Measurements from ENCODE around the gene PXYLP1.

The PXYLP1 gene

DNA sequence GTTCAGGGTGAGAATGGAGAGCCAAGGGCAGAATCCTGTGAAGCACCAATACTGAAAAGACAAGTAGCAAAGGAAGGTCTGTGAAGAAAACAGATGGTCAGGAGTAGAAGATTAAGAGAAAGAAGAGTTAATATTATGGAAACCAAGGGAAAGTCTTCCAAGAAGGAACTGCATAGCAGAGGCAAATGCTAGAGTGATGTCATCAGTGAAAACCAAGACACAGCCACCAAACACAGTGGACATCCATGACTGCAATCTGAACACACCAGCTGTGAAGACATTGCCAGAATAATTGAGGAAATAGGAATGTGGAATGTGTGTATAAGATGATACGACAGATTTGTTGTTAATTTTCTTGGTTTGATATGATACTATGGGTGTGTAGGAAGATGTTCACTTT lies 109.9 kb downstream of the PXYLP1 start:
- Histone ChIP-seq H3K18ac (ENCODE audit: low read length) (no peak overlapping the region), H3K27me3 (ENCODE audit: control insufficient read depth in 3 of 3, insufficient read depth in 3 of 3, low read depth in 1 of 3, low read length in 3 of 3) (no peaks in the 10 kb centered on the region), H2BK15ac (ENCODE audit: low read length) (no peak overlapping the region), H2BK12ac (ENCODE audit: low read length) (no peak overlapping the region), H3K79me1 (ENCODE audit: low read depth, low read length) (no peaks in the 10 kb centered on the region), H4K91ac (ENCODE audit: low read depth, low read length, poor library complexity) (no peak overlapping the region), H2BK120ac (ENCODE audit: low read depth, low read length) (no peak overlapping the region), H3K27ac (replicated peaks; ENCODE audit: low read length) (no peak overlapping the region), H3K4me1 (ENCODE audit: control insufficient read depth in 2 of 2, insufficient read depth in 1 of 2, low read depth in 1 of 2, low read length in 2 of 2) (peaks cover 0 to 14% of the 10 kb centered on the region in 2 donors), H2AK5ac (ENCODE audit: low read depth, low read length) (no peak overlapping the region), H3K4me3 (ENCODE audit: low read length in 2 of 2) (no peak overlapping the region), H3K4me2 (ENCODE audit: insufficient read depth, low read length, poor library complexity, severe bottlenecking) (no peak overlapping the region), H3K9ac (ENCODE audit: low read depth, low read length, poor library complexity) (no peak overlapping the region), H3K14ac (ENCODE audit: low read length) (no peak overlapping the region), H3K23ac (ENCODE audit: low read depth, low read length, poor library complexity) (no peak overlapping the region), H3K4ac (ENCODE audit: low read length) (no peak overlapping the region), H4K8ac (ENCODE audit: low read depth, low read length) (no peak overlapping the region), H2BK5ac (ENCODE audit: low read length) (no peak overlapping the region), H3K9me3 (replicated peaks in 1 of 2; ENCODE audit: control insufficient read depth in 2 of 2, insufficient read depth in 1 of 2, low read depth in 1 of 2, low read length in 2 of 2) (no peaks in the 10 kb centered on the region), H2AFZ (ENCODE audit: low read length) (no peak overlapping the region), H3K36me3 (replicated peaks in 1 of 2; ENCODE audit: control insufficient read depth in 2 of 2, insufficient read depth in 2 of 2, low read length in 2 of 2) (no peaks in the 10 kb centered on the region)
- no peak for DNase-seq (ENCODE audit: low spot score)
- 100% methylated on average over 1 of the region's 1 CpG; no CpG with 5 or more reads in 1 of the 2 donors for WGBS, 2 donors (ENCODE audit: extremely low coverage in 2 of 2, insufficient read length in 2 of 2, insufficient replicate concordance in 1 of 2)

DNA sequence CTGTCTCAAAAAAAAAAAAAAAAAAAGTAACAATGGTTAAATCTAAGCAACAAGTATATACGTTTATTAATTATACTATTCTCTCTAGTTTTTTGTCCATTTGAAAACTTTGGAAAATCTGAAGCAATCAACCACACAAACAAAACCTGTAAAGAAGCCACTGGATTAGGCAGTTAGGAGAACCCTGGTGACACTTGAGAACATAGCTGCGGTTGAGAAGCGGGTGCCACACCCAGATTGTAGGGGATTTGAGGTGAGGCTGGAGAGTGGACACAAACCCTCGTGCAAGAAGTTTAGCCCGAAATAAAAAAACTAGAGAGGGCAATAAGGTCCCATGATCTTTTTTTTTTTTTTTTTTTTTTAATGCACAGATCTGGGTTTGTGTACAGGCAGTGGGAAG lies 110.8 kb downstream of the PXYLP1 start:
- Histone ChIP-seq H3K27ac (replicated peaks; ENCODE audit: low read length) (no peak overlapping the region), H3K9ac (ENCODE audit: low read depth, low read length, poor library complexity) (no peak overlapping the region), H3K36me3 (replicated peaks in 1 of 2; ENCODE audit: control insufficient read depth in 2 of 2, insufficient read depth in 2 of 2, low read length in 2 of 2) (no peaks in the 10 kb centered on the region), H2BK15ac (ENCODE audit: low read length) (no peak overlapping the region), H3K27me3 (ENCODE audit: control insufficient read depth in 3 of 3, insufficient read depth in 3 of 3, low read depth in 1 of 3, low read length in 3 of 3) (no peaks in the 10 kb centered on the region), H2AFZ (ENCODE audit: low read length) (no peak overlapping the region), H2BK120ac (ENCODE audit: low read depth, low read length) (no peak overlapping the region), H3K14ac (ENCODE audit: low read length) (no peak overlapping the region), H3K18ac (ENCODE audit: low read length) (no peak overlapping the region), H2BK12ac (ENCODE audit: low read length) (no peak overlapping the region), H4K8ac (ENCODE audit: low read depth, low read length) (no peak overlapping the region), H3K4me2 (ENCODE audit: insufficient read depth, low read length, poor library complexity, severe bottlenecking) (no peak overlapping the region), H2AK5ac (ENCODE audit: low read depth, low read length) (no peak overlapping the region), H3K79me1 (ENCODE audit: low read depth, low read length) (no peaks in the 10 kb centered on the region), H3K4me1 (ENCODE audit: control insufficient read depth in 2 of 2, insufficient read depth in 1 of 2, low read depth in 1 of 2, low read length in 2 of 2) (peaks cover 0 to 12% of the 10 kb centered on the region in 2 donors), H3K4ac (ENCODE audit: low read length) (no peak overlapping the region), H4K91ac (ENCODE audit: low read depth, low read length, poor library complexity) (no peak overlapping the region), H3K9me3 (replicated peaks in 1 of 2; ENCODE audit: control insufficient read depth in 2 of 2, insufficient read depth in 1 of 2, low read depth in 1 of 2, low read length in 2 of 2) (no peaks in the 10 kb centered on the region), H3K23ac (ENCODE audit: low read depth, low read length, poor library complexity) (no peak overlapping the region), H3K4me3 (ENCODE audit: low read length in 2 of 2) (no peak overlapping the region), H2BK5ac (ENCODE audit: low read length) (no peak overlapping the region)
- WGBS, 2 donors (ENCODE audit: extremely low coverage in 2 of 2, insufficient read length in 2 of 2, insufficient replicate concordance in 1 of 2): no CpG with 5 or more reads among the region's 5 CpGs
- no peak for DNase-seq (ENCODE audit: low spot score)

DNA sequence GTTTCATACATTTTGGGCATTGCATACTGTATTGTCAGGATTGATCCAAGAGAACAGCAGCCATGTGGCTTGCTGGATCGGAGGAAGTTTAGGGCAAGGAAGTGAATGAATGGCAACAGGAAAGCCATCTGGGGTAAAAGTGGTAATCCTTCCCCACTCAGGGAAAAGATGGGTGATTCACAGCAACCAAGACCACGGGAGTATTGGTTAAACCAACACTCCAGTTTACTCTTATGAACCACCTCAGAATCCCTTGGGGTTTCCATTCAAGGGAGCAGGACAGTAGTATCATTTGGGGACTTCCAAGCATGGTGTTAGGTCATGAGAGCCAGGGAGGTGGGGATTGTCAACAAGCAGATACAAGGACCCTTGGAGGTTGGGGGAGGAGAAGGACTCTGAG lies 111.5 kb downstream of the PXYLP1 start:
- Histone ChIP-seq H3K14ac (ENCODE audit: low read length) (no peak overlapping the region), H3K23ac (ENCODE audit: low read depth, low read length, poor library complexity) (no peak overlapping the region), H3K9ac (ENCODE audit: low read depth, low read length, poor library complexity) (no peak overlapping the region), H4K8ac (ENCODE audit: low read depth, low read length) (no peak overlapping the region), H2AK5ac (ENCODE audit: low read depth, low read length) (no peak overlapping the region), H2BK5ac (ENCODE audit: low read length) (no peak overlapping the region), H3K36me3 (replicated peaks in 1 of 2; ENCODE audit: control insufficient read depth in 2 of 2, insufficient read depth in 2 of 2, low read length in 2 of 2) (no peaks in the 10 kb centered on the region), H3K27me3 (ENCODE audit: control insufficient read depth in 3 of 3, insufficient read depth in 3 of 3, low read depth in 1 of 3, low read length in 3 of 3) (no peaks in the 10 kb centered on the region), H3K4me3 (ENCODE audit: low read length in 2 of 2) (no peak overlapping the region), H2BK15ac (ENCODE audit: low read length) (no peak overlapping the region), H3K79me1 (ENCODE audit: low read depth, low read length) (no peaks in the 10 kb centered on the region), H2BK12ac (ENCODE audit: low read length) (no peak overlapping the region), H4K91ac (ENCODE audit: low read depth, low read length, poor library complexity) (no peak overlapping the region), H3K18ac (ENCODE audit: low read length) (no peak overlapping the region), H3K4me2 (ENCODE audit: insufficient read depth, low read length, poor library complexity, severe bottlenecking) (no peak overlapping the region), H3K4ac (ENCODE audit: low read length) (no peak overlapping the region), H2AFZ (ENCODE audit: low read length) (no peak overlapping the region), H2BK120ac (ENCODE audit: low read depth, low read length) (no peak overlapping the region), H3K27ac (replicated peaks; ENCODE audit: low read length) (no peak overlapping the region), H3K4me1 (ENCODE audit: control insufficient read depth in 2 of 2, insufficient read depth in 1 of 2, low read depth in 1 of 2, low read length in 2 of 2) (peaks cover 0 to 8% of the 10 kb centered on the region in 2 donors), H3K9me3 (replicated peaks in 1 of 2; ENCODE audit: control insufficient read depth in 2 of 2, insufficient read depth in 1 of 2, low read depth in 1 of 2, low read length in 2 of 2) (no peaks in the 10 kb centered on the region)
- DNase-seq (ENCODE audit: low spot score): no peak
- no CpG with 5 or more reads among the region's 2 CpGs for WGBS, 2 donors (ENCODE audit: extremely low coverage in 2 of 2, insufficient read length in 2 of 2, insufficient replicate concordance in 1 of 2)

DNA sequence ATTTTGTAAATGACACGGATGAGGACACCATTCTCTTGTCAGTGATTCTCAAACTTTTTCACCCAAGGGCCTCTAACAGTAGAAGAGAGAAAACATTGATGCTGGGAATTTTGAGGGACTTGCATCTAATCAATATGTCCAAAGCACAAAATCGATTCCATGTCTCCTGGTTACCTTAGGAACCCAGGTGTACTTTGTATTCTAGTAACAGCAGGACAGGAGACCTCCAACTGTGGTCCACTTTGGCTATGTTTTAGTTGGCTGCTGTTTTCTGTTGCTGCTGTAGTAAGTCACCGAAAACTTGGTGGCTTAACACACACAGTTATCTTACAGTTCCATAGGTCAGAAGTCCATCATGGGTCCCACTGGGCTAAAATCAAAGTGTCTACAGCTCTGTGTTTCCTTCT lies 112.2 kb downstream of the PXYLP1 start:
- no peak overlapping the region for H3K4me3 ChIP-seq (ENCODE audit: low read length in 2 of 2)
- no peak overlapping the region for H2BK15ac ChIP-seq (ENCODE audit: low read length)
- no peak for DNase-seq (ENCODE audit: low spot score)
- no peaks in the 10 kb centered on the region for H3K9me3 ChIP-seq (replicated peaks in 1 of 2; ENCODE audit: control insufficient read depth in 2 of 2, insufficient read depth in 1 of 2, low read depth in 1 of 2, low read length in 2 of 2)
- H3K4me2 ChIP-seq (ENCODE audit: insufficient read depth, low read length, poor library complexity, severe bottlenecking): no peak overlapping the region
- H2AK5ac ChIP-seq (ENCODE audit: low read depth, low read length): no peak overlapping the region
- H2AFZ ChIP-seq (ENCODE audit: low read length): no peak overlapping the region
- no peak overlapping the region for H3K9ac ChIP-seq (ENCODE audit: low read depth, low read length, poor library complexity)
- no peak overlapping the region for H3K23ac ChIP-seq (ENCODE audit: low read depth, low read length, poor library complexity)
- H3K14ac ChIP-seq (ENCODE audit: low read length): no peak overlapping the region
- H3K4ac ChIP-seq (ENCODE audit: low read length): no peak overlapping the region
- H3K27ac ChIP-seq (replicated peaks; ENCODE audit: low read length): no peak overlapping the region
- H2BK5ac ChIP-seq (ENCODE audit: low read length): no peak overlapping the region
- WGBS, 2 donors (ENCODE audit: extremely low coverage in 2 of 2, insufficient read length in 2 of 2, insufficient replicate concordance in 1 of 2): no CpG with 5 or more reads among the region's 3 CpGs
- no peaks in the 10 kb centered on the region for H3K79me1 ChIP-seq (ENCODE audit: low read depth, low read length)
- no peaks in the 10 kb centered on the region for H3K27me3 ChIP-seq (ENCODE audit: control insufficient read depth in 3 of 3, insufficient read depth in 3 of 3, low read depth in 1 of 3, low read length in 3 of 3)
- H3K18ac ChIP-seq (ENCODE audit: low read length): no peak overlapping the region
- H4K91ac ChIP-seq (ENCODE audit: low read depth, low read length, poor library complexity): no peak overlapping the region
- H4K8ac ChIP-seq (ENCODE audit: low read depth, low read length): no peak overlapping the region
- H2BK120ac ChIP-seq (ENCODE audit: low read depth, low read length): no peak overlapping the region
- H3K4me1 ChIP-seq (ENCODE audit: control insufficient read depth in 2 of 2, insufficient read depth in 1 of 2, low read depth in 1 of 2, low read length in 2 of 2): peaks cover 0 to 8% of the 10 kb centered on the region in 2 donors
- no peak overlapping the region for H2BK12ac ChIP-seq (ENCODE audit: low read length)
- H3K36me3 ChIP-seq (replicated peaks in 1 of 2; ENCODE audit: control insufficient read depth in 2 of 2, insufficient read depth in 2 of 2, low read length in 2 of 2): no peaks in the 10 kb centered on the region
